ENCODE results near the gene TIMP3.

The TIMP3 gene

GRCh38 chr22:32888976-32889375 is 87.5 kb downstream of the TIMP3 start:
- no peak for FAIRE-seq

- FAIRE-seq: no peak
Observed at GRCh38 chr22:32896891-32897290, 95.4 kb downstream of the TIMP3 start.

- no peak for FAIRE-seq
Observed at GRCh38 chr22:32897400-32897799, 95.9 kb downstream of the TIMP3 start.

GRCh38 chr22:32900886-32901635 is 99.6 kb downstream of the TIMP3 start:
- FAIRE-seq: no peak

- no peak for FAIRE-seq
Observed at GRCh38 chr22:32901925-32902324, 100.4 kb downstream of the TIMP3 start.

- no peak for FAIRE-seq
Observed at GRCh38 chr22:32903507-32903906, 102.0 kb downstream of the TIMP3 start.

GRCh38 chr22:32904044-32904443 is 102.5 kb downstream of the TIMP3 start:
- no peak for FAIRE-seq

- no peak for FAIRE-seq
Observed at GRCh38 chr22:32905400-32905799, 103.9 kb downstream of the TIMP3 start.

GRCh38 chr22:32909581-32910428 is 108.3 kb downstream of the TIMP3 start:
- no peak for FAIRE-seq

- FAIRE-seq: no peak
Observed at GRCh38 chr22:32910429-32910772, 108.9 kb downstream of the TIMP3 start.

GRCh38 chr22:32911503-32911902 is 110.0 kb downstream of the TIMP3 start:
- FAIRE-seq: no peak

Measured in G401.6 (cell line).